ENCODE results near the gene TMPRSS11A.

Gene TMPRSS11A

GRCh38 chr4:67869580-67870190 is 93.6 kb downstream of the TMPRSS11A start:
- DNase-seq, result no peak

GRCh38 chr4:67861513-67861912 is 101.8 kb downstream of the TMPRSS11A start:
- DNase-seq, result no peak

All from inflammatory macrophage (primary cell).